Left kidney (tissue), 2 donors: Measurements from ENCODE around the gene GASK1A. TPM values are rescaled to one million over a fixed set of nuclear protein-coding genes. Genes with fewer than 3 reads are reported as not detected.
"Not testable (repeated sequence)": the region's sequence is repeated elsewhere in the genome, so short reads cannot be mapped to it uniquely, and the experiment has no call there.

ENCODE experiments used
- DNase-seq: peaks from one replicate; pipeline ENCODE4 v3.0.0-alpha.2; 2013
- polyA plus RNA-seq: library from polyadenylated mRNA; unstranded; fragments of 120-200 nt; gene quantifications from one replicate; pipeline ENCODE4 v1.2.1, GENCODE V29; 2013; ENCODE audit not compliant: insufficient read length

GASK1A gene
- polyA plus RNA-seq, 1 donor, result 6.1 TPM

GRCh38 chr3:43062040-43062563 is 83.0 kb downstream of the GASK1A start:
- DNase-seq, result no peak

GRCh38 chr3:43062564-43063040 is 83.5 kb downstream of the GASK1A start:
- no peak for DNase-seq

GRCh38 chr3:43063114-43063513 is 84.0 kb downstream of the GASK1A start:
- no peak for DNase-seq

GRCh38 chr3:43070670-43071069 is 91.6 kb downstream of the GASK1A start:
- DNase-seq, result not testable (repeated sequence)

- DNase-seq, result no peak
Measured at GRCh38 chr3:43071313-43071893, 92.3 kb downstream of the GASK1A start.

- no peak for DNase-seq
Measured at GRCh38 chr3:43072361-43072760, 93.2 kb downstream of the GASK1A start.

GRCh38 chr3:43073116-43073835 is 94.2 kb downstream of the GASK1A start:
- DNase-seq, result no peak

- DNase-seq, result no peak
Measured at GRCh38 chr3:43073836-43074220, 94.7 kb downstream of the GASK1A start.

GRCh38 chr3:43074482-43074881 is 95.4 kb downstream of the GASK1A start:
- no peak for DNase-seq

- no peak for DNase-seq
Measured at GRCh38 chr3:43074901-43075689, 96.0 kb downstream of the GASK1A start.

GRCh38 chr3:43075904-43076661 is 97.0 kb downstream of the GASK1A start:
- DNase-seq, result no peak

GRCh38 chr3:43076857-43077256 is 97.7 kb downstream of the GASK1A start:
- DNase-seq, result no peak

- DNase-seq, result no peak
Measured at GRCh38 chr3:43077261-43077660, 98.2 kb downstream of the GASK1A start.

- DNase-seq, result no peak
Measured at GRCh38 chr3:43077707-43078106, 98.6 kb downstream of the GASK1A start.

GRCh38 chr3:43079536-43080332 is 100.6 kb downstream of the GASK1A start:
- no peak for DNase-seq

GRCh38 chr3:43080726-43081568 is 101.8 kb downstream of the GASK1A start:
- no peak for DNase-seq

GRCh38 chr3:43081796-43082195 is 102.7 kb downstream of the GASK1A start:
- no peak for DNase-seq

GRCh38 chr3:43082457-43082856 is 103.3 kb downstream of the GASK1A start:
- no peak for DNase-seq

GRCh38 chr3:43086460-43087165 is 107.5 kb downstream of the GASK1A start:
- no peak for DNase-seq
